PC-9 (cell line): ENCODE results near the gene FOXR1. TPM values are rescaled to one million over a fixed set of nuclear protein-coding genes. Genes with fewer than 3 reads are reported as not detected.

Experiments
- BruUV-seq: library from RNA; stranded (reverse); fragments of 400-500 nt; replicated peaks from 2 replicates; lab custom pipeline; 2021; lab: Mats Ljungman, UMichigan
- CTCF ChIA-PET: fragments of 300-600 bp; sonication (Branson Sonifier 250); formaldehyde crosslinking; loops from one replicate; lab custom pipeline; 2022; ENCODE audit warnings: antibody characterized with exemption; lab: Charles Lee
- POLR2A ChIA-PET: fragments of 300-600 bp; sonication (Branson Sonifier 250); formaldehyde crosslinking; loops from one replicate; lab custom pipeline; 2022; ENCODE audit warnings: antibody characterized with exemption; ENCODE audit not compliant: unreplicated experiment; lab: Charles Lee
- DNase-seq, 2 experiments: peaks; one replicate each; pipeline versions ENCODE4 v3.0.0 to v3.0.0-alpha.2; 2015 to 2022; ENCODE audit warnings: mixed read lengths in 1 of 2
- H2AFZ ChIP-seq: fragments of 200-600 bp; sonication (generic); 2 replicates; pipeline ENCODE4 v1.8.1; 2017; ENCODE audit warnings: antibody characterized with exemption
- H3F3A ChIP-seq: fragments of 200-600 bp; sonication (generic); 2 replicates; pipeline ENCODE4 v1.8.1; 2017; ENCODE audit warnings: antibody characterized with exemption, mild to moderate bottlenecking, low read depth; ENCODE audit not compliant: insufficient read depth
- H3K27ac ChIP-seq: fragments of 200-600 bp; sonication (generic); 2 replicates; pipeline ENCODE4 v1.6.1; 2016; ENCODE audit warnings: mixed run types
- H3K27me3 ChIP-seq: fragments of 200-600 bp; sonication (generic); 2 replicates; pipeline ENCODE4 v1.6.1; 2016; ENCODE audit warnings: low read depth, mixed run types; ENCODE audit not compliant: insufficient read depth
- H3K36me3 ChIP-seq: fragments of 200-600 bp; sonication (generic); 2 replicates; pipeline ENCODE4 v1.6.1; 2016; ENCODE audit warnings: low read depth, mixed run types
- H3K4me1 ChIP-seq: fragments of 200-600 bp; sonication (generic); replicated peaks from 2 replicates; pipeline ENCODE4 v1.6.1; 2016; ENCODE audit warnings: mixed run types; ENCODE audit not compliant: insufficient read depth
- H3K4me2 ChIP-seq: fragments of 200-600 bp; sonication (generic); 2 replicates; pipeline ENCODE4 v1.6.1; 2017; ENCODE audit warnings: mixed run types
- H3K4me3 ChIP-seq: fragments of 200-600 bp; sonication (generic); 2 replicates; pipeline ENCODE4 v1.6.1; 2016; ENCODE audit warnings: mixed run types
- H3K79me2 ChIP-seq: fragments of 200-600 bp; sonication (generic); 2 replicates; pipeline ENCODE4 v1.6.1; 2017; ENCODE audit warnings: low read depth, mixed run types
- H3K9me2 ChIP-seq: fragments of 200-600 bp; sonication (generic); 2 replicates; pipeline ENCODE4 v1.8.1; 2017; ENCODE audit warnings: mild to moderate bottlenecking; ENCODE audit not compliant: insufficient read depth
- H3K9me3 ChIP-seq: fragments of 200-600 bp; sonication (generic); 2 replicates; pipeline ENCODE4 v1.8.1; 2016; ENCODE audit warnings: low read depth; ENCODE audit not compliant: insufficient read depth
- H4K20me1 ChIP-seq: fragments of 200-600 bp; sonication (generic); 2 replicates; pipeline ENCODE4 v1.8.1; 2017; ENCODE audit not compliant: insufficient read depth
- CTCF ChIP-seq: fragments of 200-600 bp; sonication (generic); conservative IDR thresholded peaks from 2 replicates; pipeline ENCODE4 v1.6.1; 2017; ENCODE audit warnings: mixed run types, antibody characterized with exemption, mild to moderate bottlenecking, moderate library complexity
- EZH2 ChIP-seq: fragments of 200-600 bp; sonication (generic); IDR thresholded peaks from 2 replicates; pipeline ENCODE4 v1.8.0; 2017; ENCODE audit warnings: antibody characterized with exemption, low read depth
- intact Hi-C: fragments of 100-400 bp; cut with micrococcal nuclease; formaldehyde crosslinking; loops from one replicate; pipeline ENCODE4 v1.10.0; 2022; ENCODE audit not compliant: unreplicated experiment
- total RNA-seq: library from RNA; stranded (reverse); gene quantifications from 2 replicates; pipeline ENCODE4 v1.2.3, GENCODE V29; 2021

The FOXR1 gene
- total RNA-seq, 1 experiment from 2014 or later, result not detected

GRCh38 chr11:119027561-119028345 lies 56.2 kb downstream of the FOXR1 start:
- intact Hi-C loops, result no loop called here
- Histone ChIP-seq H3K9me3 (no peaks in the 10 kb centered on the region), H3K9me2 (no peaks in the 10 kb centered on the region), H2AFZ (no peak overlapping the region), H3K36me3 (0 out of 2 replicates have a peak, but pooled peaks cover 20% of the 10 kb centered on the region), H4K20me1 (peaks cover 3% of the 10 kb centered on the region; the same call in 1 of the 2 replicates), H3K79me2 (peaks cover 16% of the 10 kb centered on the region), H3F3A (peaks cover 22% of the 10 kb centered on the region), H3K27ac (no peak overlapping the region), H3K4me3 (no peak overlapping the region), H3K4me1 (peaks cover 22% of the 10 kb centered on the region), H3K27me3 (no peaks in the 10 kb centered on the region), H3K4me2 (no peak overlapping the region)
- ChIA-PET POLR2A (interaction anchor here (0.6 kb wide), 1 partner anchor 28 kb away, joined by 9 read pairs; no protein-coding TSS in a partner anchor), CTCF (no interaction called here)
- TF ChIP-seq CTCF, result no peak
- no TSS peak for BruUV-seq
- DNase-seq, result no peak

- no peak for TF ChIP-seq CTCF
- TF ChIP-seq EZH2, result no peak
- CTCF ChIA-PET, result interaction anchor here (0.5 kb wide), 1 partner anchor 174 kb away, joined by 6 read pairs; no protein-coding TSS in a partner anchor
- Histone ChIP-seq H3K9me3 (no peaks in the 10 kb centered on the region), H3K4me2 (peak overlapping the region; percentile 98; the same call in 1 of the 2 replicates), H3K9me2 (no peaks in the 10 kb centered on the region), H3K79me2 (peaks cover 16% of the 10 kb centered on the region), H4K20me1 (peaks cover 3% of the 10 kb centered on the region; the same call in 1 of the 2 replicates), H3K4me1 (peaks cover 18% of the 10 kb centered on the region; the same call in 1 of the 2 replicates), H2AFZ (no peak overlapping the region), H3K27me3 (no peaks in the 10 kb centered on the region), H3K36me3 (0 out of 2 replicates have a peak, but pooled peaks cover 16% of the 10 kb centered on the region), H3F3A (peaks cover 23% of the 10 kb centered on the region), H3K27ac (no peak overlapping the region), H3K4me3 (no peak overlapping the region)
- intact Hi-C loops, result no loop called here
- BruUV-seq, result no TSS peak
- DNase-seq, result peak in 1 of 2 experiments; percentile 23
- POLR2A ChIA-PET, result no interaction called here
Observed at GRCh38 chr11:119028346-119029068, 56.9 kb downstream of the FOXR1 start.

- H3K4me2 ChIP-seq, result peak overlapping the region; percentile 98; the same call in 1 of the 2 replicates
- intact Hi-C loops, result no loop called here
- H2AFZ ChIP-seq, result no peak overlapping the region
- H3K27me3 ChIP-seq, result no peaks in the 10 kb centered on the region
- BruUV-seq, result no TSS peak
- no peak for DNase-seq
- no peaks in the 10 kb centered on the region for H3K9me2 ChIP-seq
- no peaks in the 10 kb centered on the region for H3K9me3 ChIP-seq
- peaks cover 16% of the 10 kb centered on the region for H3K79me2 ChIP-seq
- H3K36me3 ChIP-seq, result 0 out of 2 replicates have a peak, but pooled peaks cover 15% of the 10 kb centered on the region
- no peak overlapping the region for H3K27ac ChIP-seq
- no peaks in the 10 kb centered on the region for H4K20me1 ChIP-seq
- H3K4me1 ChIP-seq, result peaks cover 14% of the 10 kb centered on the region; the same call in 1 of the 2 replicates
- no peak overlapping the region for H3K4me3 ChIP-seq
- TF ChIP-seq EZH2 (no peak), CTCF (no peak)
- CTCF ChIA-PET, result interaction anchor here (0.5 kb wide), 1 partner anchor 175 kb away, joined by 6 read pairs; no protein-coding TSS in a partner anchor
- peaks cover 18% of the 10 kb centered on the region; the same call in 1 of the 2 replicates for H3F3A ChIP-seq
- POLR2A ChIA-PET, result no interaction called here
Observed at GRCh38 chr11:119029069-119029339, 57.4 kb downstream of the FOXR1 start.
